ENCODE results near the gene FREM2.

DNA sequence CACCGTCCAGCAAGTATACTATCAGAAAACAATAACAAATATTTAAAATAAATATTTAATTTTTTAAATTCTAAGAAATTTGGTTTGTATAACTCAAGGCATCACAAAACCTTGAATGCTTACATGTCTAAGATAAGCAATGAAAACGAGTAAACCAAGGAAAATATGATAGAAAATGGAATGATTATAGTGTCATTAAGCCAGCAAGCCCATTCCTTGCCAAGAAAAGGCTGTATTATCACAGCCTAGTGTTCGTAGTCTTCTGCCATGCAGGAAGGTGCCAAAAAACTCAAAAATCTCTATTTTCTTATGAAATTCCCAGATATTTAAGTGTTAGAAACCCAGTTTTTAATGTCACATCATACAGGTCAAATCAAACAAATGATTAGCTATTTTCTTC lies 167.3 kb downstream of the FREM2 start:
- TF ChIP-seq POLR2AphosphoS5 (IDR thresholded peaks at IDR 0.05) (no peak), CTCF (IDR thresholded peaks at IDR 0.05) (no peak), POLR2A (IDR thresholded peaks at IDR 0.05) (no peak)

Measured in breast epithelium (tissue), 3 donors.